ENCODE data around the gene ENO1.
"Not testable (repeated sequence)": the region's sequence is repeated elsewhere in the genome, so short reads cannot be mapped to it uniquely, and the experiment has no call there.

ENO1 gene

GRCh38 chr1:8892026-8892425 lies 13.5 kb upstream of the ENO1 start:
- FAIRE-seq, result no peak

DNA sequence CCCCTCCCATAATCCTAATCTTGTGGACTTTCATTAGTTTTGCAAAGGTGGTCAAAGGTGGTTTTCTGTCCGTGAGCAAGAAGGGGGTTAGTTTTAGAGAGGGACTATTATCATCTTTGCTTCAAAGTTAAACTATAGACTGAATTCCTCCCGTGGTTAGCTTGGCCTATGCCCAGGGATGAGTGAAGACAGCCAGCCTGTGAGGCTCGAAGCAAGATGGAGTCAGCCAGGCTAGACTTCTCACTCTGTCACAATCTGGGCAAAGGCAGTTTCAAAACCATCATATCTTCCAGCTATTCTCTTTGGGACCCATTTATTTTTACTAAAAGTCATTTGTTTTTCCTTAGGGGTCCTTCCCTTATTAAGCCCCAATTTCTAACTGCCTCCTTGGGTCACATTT lies 12.9 kb upstream of the ENO1 start:
- no peak for FAIRE-seq

DNA sequence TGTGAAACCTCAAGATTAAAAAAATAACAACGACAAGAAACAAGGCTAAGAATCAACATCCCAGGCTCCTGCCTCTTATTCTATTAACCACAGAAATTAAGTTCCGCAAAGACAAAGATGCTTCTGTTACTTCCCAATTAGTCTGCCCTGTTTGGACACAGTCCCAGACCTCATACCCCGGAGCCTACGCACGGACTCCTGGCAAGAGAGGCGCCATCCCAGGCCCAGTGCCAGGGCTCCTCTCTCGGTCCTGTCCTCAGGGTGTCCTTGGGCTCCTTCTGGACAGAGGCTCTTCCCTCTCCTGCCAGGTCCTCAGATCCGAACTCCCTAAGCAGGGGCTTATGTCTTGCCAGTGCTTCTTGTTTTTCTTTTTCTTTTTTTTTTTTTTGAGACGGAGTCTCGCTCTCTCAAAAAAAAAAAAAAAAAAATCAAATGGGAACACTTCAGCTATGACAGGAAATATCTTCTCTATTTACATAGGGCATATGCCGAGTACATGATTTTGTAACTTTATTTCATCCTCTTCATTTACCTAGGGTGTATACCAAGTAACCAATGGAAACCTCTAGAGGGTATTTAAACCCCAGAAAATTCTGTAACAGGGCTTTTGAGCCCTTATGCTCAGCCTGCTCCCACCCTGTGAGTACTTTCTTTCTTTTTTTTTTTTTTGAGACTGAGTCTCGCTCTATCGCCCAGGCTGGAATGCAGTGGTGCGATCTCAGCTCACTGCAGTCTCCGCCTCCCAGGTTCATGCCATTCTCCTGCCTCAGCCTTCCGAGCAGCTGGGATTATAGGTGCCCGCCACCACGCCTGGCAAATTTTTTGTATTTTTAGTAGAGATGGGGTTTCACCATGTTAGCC lies 11.7 kb upstream of the ENO1 start:
- no peak for FAIRE-seq

- FAIRE-seq, result no peak
These were observed 10.8 kb upstream of the ENO1 start for GRCh38 chr1:8889103-8889846.

DNA sequence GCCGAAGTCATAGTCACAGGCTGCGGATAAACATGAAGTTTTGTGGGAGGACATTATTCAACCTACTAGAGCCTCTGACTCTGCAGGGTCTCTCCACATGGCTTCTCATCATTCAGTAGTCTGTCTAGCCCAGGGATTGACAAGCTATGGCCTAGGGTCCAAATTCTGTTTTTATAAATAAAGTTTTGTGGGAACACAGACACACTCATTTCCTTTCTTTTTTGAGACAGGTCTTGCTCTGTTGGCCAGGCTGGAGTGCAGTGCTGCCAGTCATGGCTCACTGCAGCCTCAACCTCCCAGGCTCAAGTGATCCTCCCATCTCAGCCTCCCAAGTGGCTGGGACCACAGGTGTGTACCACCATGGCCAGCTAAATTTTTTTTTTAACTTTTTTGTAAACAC lies 8.1 kb upstream of the ENO1 start:
- no peak for FAIRE-seq

DNA sequence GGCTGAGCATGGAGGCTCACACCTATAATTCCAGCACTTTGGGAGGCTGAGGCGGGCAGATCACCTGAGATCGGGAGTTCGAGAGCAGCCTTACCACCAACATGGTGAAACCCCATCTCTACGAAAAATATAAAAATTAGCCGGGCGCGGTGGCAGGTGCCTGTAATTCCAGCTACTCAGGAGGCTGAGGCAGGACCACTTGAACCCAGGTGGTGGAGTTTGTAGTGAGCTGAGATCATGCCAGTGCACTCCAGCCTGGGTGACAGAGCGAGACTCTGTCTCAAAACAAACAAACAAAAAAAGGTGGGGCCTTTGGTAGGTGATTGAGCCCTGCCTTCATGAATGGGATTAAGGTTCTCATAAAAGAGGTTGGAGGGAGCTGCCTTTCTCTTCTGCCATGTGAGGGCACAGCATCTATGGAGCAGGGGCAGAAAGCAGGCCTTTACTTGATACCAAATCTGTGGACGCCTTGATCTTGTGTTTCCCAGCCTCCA lies 7.6 kb upstream of the ENO1 start:
- not testable (repeated sequence) for FAIRE-seq

GRCh38 chr1:8884105-8884504 lies 5.6 kb upstream of the ENO1 start:
- FAIRE-seq, result not testable (repeated sequence)

GRCh38 chr1:8883491-8883890 lies 5.0 kb upstream of the ENO1 start:
- FAIRE-seq, result no peak

DNA sequence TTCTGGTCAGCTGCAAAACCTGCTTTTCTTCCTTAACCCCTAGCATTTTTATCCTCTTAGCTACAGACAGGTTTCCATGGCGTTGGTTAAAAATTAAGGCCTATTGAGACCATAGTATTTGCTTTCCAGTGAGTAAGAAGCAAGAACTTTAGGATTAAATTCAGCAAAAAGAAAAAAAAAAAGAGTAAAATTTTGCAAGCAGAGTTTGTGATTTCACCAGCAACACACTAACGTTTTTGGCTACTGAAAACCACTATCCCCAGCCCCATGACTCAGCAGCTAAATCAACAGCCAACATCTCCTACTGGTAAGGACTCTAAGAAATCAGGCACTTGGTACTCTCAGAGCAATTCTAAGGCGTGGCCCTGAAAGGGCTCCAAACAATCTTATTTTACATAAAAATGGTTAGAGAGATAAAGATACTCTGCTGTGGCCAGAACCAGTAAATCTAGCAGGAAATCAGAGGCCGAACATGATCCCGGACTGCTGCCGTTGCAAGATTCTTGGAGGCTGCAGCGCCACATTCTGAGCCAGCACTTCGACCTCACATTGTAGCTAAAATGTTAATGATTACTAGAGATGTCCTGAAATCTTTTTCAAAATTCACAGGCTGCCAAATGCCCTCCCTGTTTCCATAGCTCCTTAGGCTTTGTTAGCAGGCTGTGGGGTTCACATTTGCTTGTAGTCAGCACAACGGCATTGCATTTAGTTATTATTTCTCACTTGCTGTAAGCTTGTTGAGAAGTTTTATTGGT lies 1.6 kb upstream of the ENO1 start:
- FAIRE-seq, result no peak

GRCh38 chr1:8879464-8879921 lies 1.0 kb upstream of the ENO1 start:
- no peak for FAIRE-seq

- FAIRE-seq, result no peak
These were observed 395 bp upstream of the ENO1 start for GRCh38 chr1:8878698-8879463.

DNA sequence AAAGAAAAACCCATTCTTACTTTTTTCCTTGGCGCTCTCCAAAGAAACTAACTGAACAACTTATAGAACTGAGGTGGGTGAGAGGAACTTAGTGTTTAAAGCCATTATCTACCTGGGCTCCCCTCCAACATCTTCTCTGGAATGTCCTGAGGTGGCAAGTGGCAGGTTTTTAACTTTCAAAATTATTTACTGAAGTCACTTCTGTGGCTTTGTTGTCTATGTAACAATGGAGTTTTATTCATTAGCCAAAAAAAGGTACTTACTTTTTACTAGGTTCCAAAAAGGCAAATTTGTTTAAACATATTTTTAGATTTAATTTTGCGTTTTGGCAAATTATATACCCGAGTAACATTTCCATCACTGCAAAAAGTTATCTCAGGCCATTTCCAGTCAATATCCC lies 2.4 kb downstream of the ENO1 start:
- no peak for FAIRE-seq

DNA sequence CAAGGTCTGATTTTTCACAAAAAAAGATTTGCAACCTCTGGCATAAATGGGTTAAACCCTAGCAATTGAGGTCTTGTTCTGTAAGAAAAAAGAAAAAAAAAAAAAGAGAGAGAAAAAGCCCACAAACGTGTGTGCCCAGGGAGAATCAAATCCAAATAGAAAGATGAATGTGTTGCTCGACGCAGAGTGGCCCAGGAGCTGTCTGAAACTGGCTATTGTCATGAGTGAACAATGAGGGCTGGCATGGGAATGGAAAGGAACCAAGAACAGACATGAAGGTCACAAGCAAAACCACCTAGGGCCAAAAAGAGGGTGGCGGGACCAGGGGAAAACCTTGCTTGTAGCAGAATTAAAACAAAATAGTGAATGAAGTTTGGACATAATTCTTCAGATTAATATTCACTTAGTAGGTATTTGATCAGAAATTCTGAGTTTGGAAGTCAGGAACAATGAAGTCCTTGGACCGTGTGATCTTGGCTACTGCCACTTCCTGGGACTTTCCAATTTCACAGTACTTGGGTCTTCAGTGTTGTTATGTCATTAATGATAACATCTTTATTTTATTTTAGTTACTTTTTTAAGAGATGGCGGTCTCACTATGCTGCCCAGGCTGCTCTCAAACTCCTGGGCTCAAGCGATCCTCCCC lies 3.1 kb downstream of the ENO1 start:
- no peak for FAIRE-seq

- FAIRE-seq, result no peak
These were observed 4.0 kb downstream of the ENO1 start for GRCh38 chr1:8874230-8875201.

GRCh38 chr1:8873506-8874229 lies 4.8 kb downstream of the ENO1 start:
- FAIRE-seq, result no peak

GRCh38 chr1:8873001-8873400 lies 5.5 kb downstream of the ENO1 start:
- no peak for FAIRE-seq

- no peak for FAIRE-seq
These were observed 6.5 kb downstream of the ENO1 start for GRCh38 chr1:8871965-8872399.

GRCh38 chr1:8871539-8871935 lies 6.9 kb downstream of the ENO1 start:
- no peak for FAIRE-seq

DNA sequence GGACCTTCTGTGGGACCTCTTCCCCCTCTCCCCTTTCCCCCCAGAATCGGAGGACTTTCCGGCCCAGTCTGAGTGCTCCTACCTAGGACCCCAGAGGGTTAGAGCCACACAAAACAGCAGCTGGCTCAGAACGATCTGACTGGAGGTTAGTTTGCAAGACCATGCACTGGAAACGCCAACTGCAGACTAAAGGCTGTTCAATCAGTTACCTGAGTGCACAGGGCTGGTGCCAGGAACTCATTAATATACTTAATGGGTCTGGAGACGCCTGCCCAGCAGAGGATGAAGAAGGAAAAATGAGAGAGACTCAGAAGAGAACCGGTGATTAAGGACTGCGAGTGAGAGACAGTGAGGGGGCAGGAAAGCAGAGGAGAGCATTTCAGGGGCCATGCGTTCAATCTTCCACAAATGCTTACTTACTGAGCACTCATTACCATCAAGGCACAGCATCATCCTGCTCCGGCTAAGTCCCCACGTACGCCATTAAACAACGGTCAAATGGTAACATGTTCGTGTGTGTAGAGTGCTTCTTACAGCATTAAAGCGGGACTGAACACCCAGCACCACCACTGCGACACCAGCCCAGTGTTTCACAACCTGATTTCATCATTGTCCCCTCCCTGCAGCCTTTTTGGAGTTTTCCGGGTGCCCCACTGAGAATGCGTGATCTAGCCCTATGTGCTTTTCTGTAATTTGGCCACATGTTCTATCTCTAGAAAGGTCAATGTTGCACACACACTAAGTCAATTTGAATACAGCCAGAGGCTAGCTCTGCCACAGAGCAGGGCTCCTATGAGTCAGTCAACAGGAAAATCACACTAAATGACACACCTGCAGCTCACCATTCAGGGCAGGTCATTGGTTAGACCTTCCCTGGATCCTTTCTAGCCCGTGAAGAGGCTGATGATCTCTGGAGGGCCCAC lies 7.6 kb downstream of the ENO1 start:
- FAIRE-seq, result no peak
